GM12878 (cell line): Measurements from ENCODE around the gene SETD4. TPM values are rescaled to one million over a fixed set of nuclear protein-coding genes. Genes with fewer than 3 reads are reported as not detected.

Experiments
- ATAC-seq: fragments of 200-7000 bp; cut with Tn5 transposase; 3 replicates; pipeline ENCODE4 v1.9.1; 2020; ENCODE audit warnings: mild to moderate bottlenecking, moderate library complexity
- BruUV-seq: library from RNA; stranded (reverse); fragments of 400-500 nt; replicated peaks from 2 replicates; lab custom pipeline; 2021; lab: Mats Ljungman, UMichigan
- CTCF ChIA-PET: fragments of 300-600 bp; sonication (Branson Sonifier 250); formaldehyde crosslinking; extraction: SDS; loops from one replicate; lab custom pipeline; 2021; ENCODE audit warnings: inconsistent platforms; lab: Yijun Ruan, JAX
- POLR2A ChIA-PET: fragments of 350-600 bp; formaldehyde crosslinking; extraction: SDS; loops from one replicate; lab custom pipeline; 2021; ENCODE audit warnings: inconsistent platforms; lab: Charles Lee
- RAD21 ChIA-PET: fragments of 300-600 bp; sonication (Branson Sonifier 250); formaldehyde crosslinking; loops from one replicate; lab custom pipeline; 2023; ENCODE audit warnings: antibody characterized with exemption; ENCODE audit not compliant: unreplicated experiment; lab: Charles Lee
- SMC1A ChIA-PET: fragments of 300-600 bp; sonication (Branson Sonifier 250); formaldehyde crosslinking; loops from one replicate; lab custom pipeline; 2023; ENCODE audit not compliant: unreplicated experiment, uncharacterized antibody; lab: Charles Lee
- DNase-seq: peaks from one replicate; pipeline ENCODE4 v3.0.0-alpha.2; 2011; ENCODE audit warnings: low read depth, low spot score
- FAIRE-seq: peaks from 3 replicates; lab custom pipeline; 2011; peaks lifted over from hg19 to GRCh38; lab: Jason Lieb, UNC
- H2AFZ ChIP-seq: 2 replicates; pipeline ENCODE4 v1.6.0; 2011; ENCODE audit warnings: low read depth, low read length, control low read depth; ENCODE audit not compliant: control insufficient read depth
- H3K27ac ChIP-seq: 2 replicates; pipeline ENCODE4 v1.5.1; 2011; ENCODE audit warnings: control low read depth; ENCODE audit not compliant: control insufficient read depth, insufficient read depth
- H3K27me3 ChIP-seq, 2 experiments: replicated peaks in 1 of 2; 2 replicates each; pipeline versions ENCODE4 v1.6.0 to v1.6.1; 2011; ENCODE audit warnings: low read length in 1 of 2; ENCODE audit not compliant: control insufficient read depth in 2 of 2, insufficient read depth in 2 of 2
- H3K36me3 ChIP-seq, 2 experiments: 2 replicates each; pipeline ENCODE4 v1.5.1; 2011; ENCODE audit warnings: low read length in 1 of 2; ENCODE audit not compliant: control insufficient read depth in 2 of 2, insufficient read depth in 2 of 2
- H3K4me1 ChIP-seq: 2 replicates; pipeline ENCODE4 v1.6.1; 2011; ENCODE audit warnings: mild to moderate bottlenecking, low read length, moderate library complexity, mixed read lengths; ENCODE audit not compliant: control insufficient read depth, insufficient read depth
- H3K4me2 ChIP-seq: 2 replicates; pipeline ENCODE4 v1.6.0; 2011; ENCODE audit warnings: control low read depth; ENCODE audit not compliant: control insufficient read depth, insufficient read depth
- H3K4me3 ChIP-seq: fragments of 200-600 bp; sonication (generic); 2 replicates; pipeline ENCODE4 v1.5.1; 2016
- H3K79me2 ChIP-seq: 2 replicates; pipeline ENCODE4 v1.6.0; 2011; ENCODE audit warnings: low read length; ENCODE audit not compliant: control insufficient read depth, insufficient read depth
- H3K9ac ChIP-seq: 2 replicates; pipeline ENCODE4 v1.8.0; 2011; ENCODE audit warnings: low read length, control low read depth, mixed read lengths; ENCODE audit not compliant: control insufficient read depth, insufficient read depth
- H3K9me3 ChIP-seq: replicated peaks from 3 replicates; pipeline ENCODE4 v1.5.1; 2011; ENCODE audit warnings: mild to moderate bottlenecking, low read length; ENCODE audit not compliant: control insufficient read depth, insufficient read depth
- H4K20me1 ChIP-seq: 2 replicates; pipeline ENCODE4 v1.6.0; 2011; ENCODE audit not compliant: control insufficient read depth, insufficient read depth
- BCL3 ChIP-seq: IDR thresholded peaks from 2 replicates; pipeline ENCODE4 v1.6.1; 2011; ENCODE audit warnings: borderline replicate concordance, low read depth, mild to moderate bottlenecking, moderate library complexity, low read length; ENCODE audit not compliant: insufficient read depth, poor library complexity, severe bottlenecking
- BMI1 ChIP-seq: fragments of 450-650 bp; IDR thresholded peaks from 2 replicates; pipeline ENCODE4 v1.6.1; 2016; ENCODE audit warnings: mild to moderate bottlenecking, moderate library complexity, borderline replicate concordance
- CBFB ChIP-seq: IDR thresholded peaks from 2 replicates; pipeline ENCODE4 v1.6.1; 2016; ENCODE audit warnings: antibody characterized with exemption, low read depth
- HDAC6 ChIP-seq: fragments of 200-600 bp; sonication (generic); IDR thresholded peaks from one replicate; pipeline ENCODE4 v1.8.0; 2017; ENCODE audit warnings: antibody characterized with exemption; ENCODE audit not compliant: unreplicated experiment
- MXI1 ChIP-seq: fragments of 150-350 bp; IDR thresholded peaks from 2 replicates; pipeline ENCODE4 v1.6.1; 2011; ENCODE audit warnings: low read depth, mild to moderate bottlenecking, inconsistent platforms, low read length, improper control_type of control experiment
- PAX8 ChIP-seq: fragments of 450-650 bp; IDR thresholded peaks from 2 replicates; pipeline ENCODE4 v1.6.1; 2017; ENCODE audit warnings: mild to moderate bottlenecking, moderate library complexity
- ZBED1 ChIP-seq: IDR thresholded peaks from 2 replicates; pipeline ENCODE4 v1.6.1; 2016; ENCODE audit warnings: borderline replicate concordance
- ZNF207 ChIP-seq: fragments of 450-650 bp; IDR thresholded peaks from 2 replicates; pipeline ENCODE4 v1.6.1; 2014; ENCODE audit warnings: antibody characterized with exemption, mild to moderate bottlenecking, borderline replicate concordance
- WGBS: methylation state at CpG from one replicate; pipeline ENCODE4 v1.1.6; 2016; ENCODE audit warnings: low lambda C conversion rate; ENCODE audit not compliant: insufficient replicate concordance, insufficient coverage; ENCODE audit errors: missing lambda C conversion rate; 5-methylcytosine and 5-hydroxymethylcytosine counted together
- in situ Hi-C: fragments of 300-500 bp; cut with MboI; formaldehyde crosslinking; loops from 9 replicates; pipeline ENCODE4 v1.14.3; 2018; ENCODE audit warnings: mixed read lengths
- intact Hi-C: fragments of 100-400 bp; cut with micrococcal nuclease; formaldehyde crosslinking; loops from one replicate; pipeline ENCODE4 v1.14.2; 2022; ENCODE audit not compliant: unreplicated experiment
- polyA plus RNA-seq, 11 experiments: library from polyadenylated mRNA; depleted of rRNA in 4 of 11; unstranded in 6 of 11; stranded (reverse) in 5 of 11; fragments of >200 nt; fragmentation: Nextera tagmentation in 4 of 11; fragmentation: Illumina TruSeq in 1 of 11; extraction: Ambion mirVana in 4 of 11; extraction: Trizol in 1 of 11; gene quantifications; 1 replicate in 1 of 11; 2 replicates in 10 of 11; pipeline versions ENCODE4 v1.2.1 to v1.2.3, GENCODE V29; 2011 to 2016; ENCODE audit warnings: inconsistent platforms in 2 of 11, missing spikeins in 2 of 11, low read depth in 1 of 11
- total RNA-seq, 4 experiments: library from RNA; depleted of rRNA in 3 of 4; stranded (reverse); fragments of >200 nt in 3 of 4; fragmentation: Illumina TruSeq in 1 of 4; extraction: Trizol in 1 of 4; gene quantifications; 2 replicates each; pipeline versions ENCODE4 v1.2.1 to v1.2.3, GENCODE V29; 2013 to 2021
- TF ChIP-seq, protein P1 (sequence below): fragments of 150-350 bp; IDR thresholded peaks from 2 replicates; pipeline ENCODE4 v1.6.1; 2016; ENCODE audit warnings: low read depth, low read length
- TF ChIP-seq, protein P2 (sequence below): IDR thresholded peaks from 2 replicates; pipeline ENCODE4 v1.6.1; 2011; ENCODE audit warnings: mild to moderate bottlenecking, low read depth, low read length, moderate library complexity; ENCODE audit not compliant: insufficient replicate concordance

The SETD4 gene
- total and polyA plus RNA-seq, 10 of the 15 experiments (the other 5 are each of a cell fraction or from before 2014, with no cell fraction given), result 10.3 to 37.0 (median 18.6) TPM

DNA sequence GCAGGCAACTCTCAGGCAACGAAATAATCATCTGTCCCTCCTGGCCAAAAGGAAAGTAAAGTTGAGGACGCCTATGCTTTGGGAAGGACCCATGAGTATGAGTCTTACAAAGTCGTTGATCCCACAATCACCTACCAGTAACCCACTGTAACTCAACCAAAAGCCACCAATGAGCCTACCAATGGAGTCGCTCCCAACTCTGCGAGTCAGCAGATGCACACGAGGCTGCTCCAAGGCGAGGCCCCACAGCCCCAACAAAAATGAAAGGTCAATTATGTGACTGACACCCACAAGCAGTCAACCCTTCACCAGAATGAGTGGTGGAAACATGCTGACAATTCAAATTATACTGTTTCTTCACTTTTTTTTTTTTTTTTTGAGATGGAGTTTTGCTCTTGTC lies 12.0 kb downstream of the SETD4 start (continued):
- TF ChIP-seq ZBED1, result no peak

GRCh38 chr21:36047139-36047538 lies 13.2 kb downstream of the SETD4 start:
- Histone ChIP-seq H3K79me2 (no peaks in the 10 kb centered on the region), H4K20me1 (no peaks in the 10 kb centered on the region), H3K27ac (no peak overlapping the region), H3K4me2 (no peak overlapping the region), H3K27me3 (no peaks in the 10 kb centered on the region), H3K4me1 (no peaks in the 10 kb centered on the region), H2AFZ (no peak overlapping the region), H3K36me3 (peaks cover 18 to 34% of the 10 kb centered on the region in 2 experiments), H3K9me3 (no peaks in the 10 kb centered on the region), H3K4me3 (no peak overlapping the region), H3K9ac (no peak overlapping the region)
- RAD21 ChIA-PET, result interaction anchor here (0.7 kb wide), 1 partner anchor 1339 kb away, joined by 3 read pairs; no protein-coding TSS in a partner anchor
- no peak for FAIRE-seq
- no peak for ATAC-seq
- no TSS peak for BruUV-seq
- intact Hi-C loops, result no loop called here
- no peak for DNase-seq
- in situ Hi-C loops, result no loop called here
- CTCF ChIA-PET, result interaction anchor here (1.1 kb wide), 1 partner anchor 10 kb away, joined by 3 read pairs; no protein-coding TSS in a partner anchor
- SMC1A ChIA-PET, result interaction anchor here (1.1 to 1.8 kb wide), 2 partner anchors 13 to 57 kb away, joined by 3 to 4 read pairs; partner anchors contain the start of gene SETD4
- POLR2A ChIA-PET, result no interaction called here
- TF ChIP-seq ZNF207 (no peak), BCL3 (no peak), BMI1 (no peak), MXI1 (no peak), HDAC6 (no peak), CBFB (no peak), PAX8 (no peak)
- TF ChIP-seq, protein P1, sequence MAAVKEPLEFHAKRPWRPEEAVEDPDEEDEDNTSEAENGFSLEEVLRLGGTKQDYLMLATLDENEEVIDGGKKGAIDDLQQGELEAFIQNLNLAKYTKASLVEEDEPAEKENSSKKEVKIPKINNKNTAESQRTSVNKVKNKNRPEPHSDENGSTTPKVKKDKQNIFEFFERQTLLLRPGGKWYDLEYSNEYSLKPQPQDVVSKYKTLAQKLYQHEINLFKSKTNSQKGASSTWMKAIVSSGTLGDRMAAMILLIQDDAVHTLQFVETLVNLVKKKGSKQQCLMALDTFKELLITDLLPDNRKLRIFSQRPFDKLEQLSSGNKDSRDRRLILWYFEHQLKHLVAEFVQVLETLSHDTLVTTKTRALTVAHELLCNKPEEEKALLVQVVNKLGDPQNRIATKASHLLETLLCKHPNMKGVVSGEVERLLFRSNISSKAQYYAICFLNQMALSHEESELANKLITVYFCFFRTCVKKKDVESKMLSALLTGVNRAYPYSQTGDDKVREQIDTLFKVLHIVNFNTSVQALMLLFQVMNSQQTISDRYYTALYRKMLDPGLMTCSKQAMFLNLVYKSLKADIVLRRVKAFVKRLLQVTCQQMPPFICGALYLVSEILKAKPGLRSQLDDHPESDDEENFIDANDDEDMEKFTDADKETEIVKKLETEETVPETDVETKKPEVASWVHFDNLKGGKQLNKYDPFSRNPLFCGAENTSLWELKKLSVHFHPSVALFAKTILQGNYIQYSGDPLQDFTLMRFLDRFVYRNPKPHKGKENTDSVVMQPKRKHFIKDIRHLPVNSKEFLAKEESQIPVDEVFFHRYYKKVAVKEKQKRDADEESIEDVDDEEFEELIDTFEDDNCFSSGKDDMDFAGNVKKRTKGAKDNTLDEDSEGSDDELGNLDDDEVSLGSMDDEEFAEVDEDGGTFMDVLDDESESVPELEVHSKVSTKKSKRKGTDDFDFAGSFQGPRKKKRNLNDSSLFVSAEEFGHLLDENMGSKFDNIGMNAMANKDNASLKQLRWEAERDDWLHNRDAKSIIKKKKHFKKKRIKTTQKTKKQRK, result no peak
- TF ChIP-seq, protein P2, sequence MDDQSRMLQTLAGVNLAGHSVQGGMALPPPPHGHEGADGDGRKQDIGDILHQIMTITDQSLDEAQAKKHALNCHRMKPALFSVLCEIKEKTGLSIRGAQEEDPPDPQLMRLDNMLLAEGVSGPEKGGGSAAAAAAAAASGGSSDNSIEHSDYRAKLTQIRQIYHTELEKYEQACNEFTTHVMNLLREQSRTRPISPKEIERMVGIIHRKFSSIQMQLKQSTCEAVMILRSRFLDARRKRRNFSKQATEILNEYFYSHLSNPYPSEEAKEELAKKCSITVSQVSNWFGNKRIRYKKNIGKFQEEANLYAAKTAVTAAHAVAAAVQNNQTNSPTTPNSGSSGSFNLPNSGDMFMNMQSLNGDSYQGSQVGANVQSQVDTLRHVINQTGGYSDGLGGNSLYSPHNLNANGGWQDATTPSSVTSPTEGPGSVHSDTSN, result no peak
- 93% methylated on average over 7 of the region's 7 CpGs for WGBS
